Measurements from ENCODE around the gene SH3D19.
"Not testable (repeated sequence)": the region's sequence is repeated elsewhere in the genome, so short reads cannot be mapped to it uniquely, and the experiment has no call there.

The SH3D19 gene

DNA sequence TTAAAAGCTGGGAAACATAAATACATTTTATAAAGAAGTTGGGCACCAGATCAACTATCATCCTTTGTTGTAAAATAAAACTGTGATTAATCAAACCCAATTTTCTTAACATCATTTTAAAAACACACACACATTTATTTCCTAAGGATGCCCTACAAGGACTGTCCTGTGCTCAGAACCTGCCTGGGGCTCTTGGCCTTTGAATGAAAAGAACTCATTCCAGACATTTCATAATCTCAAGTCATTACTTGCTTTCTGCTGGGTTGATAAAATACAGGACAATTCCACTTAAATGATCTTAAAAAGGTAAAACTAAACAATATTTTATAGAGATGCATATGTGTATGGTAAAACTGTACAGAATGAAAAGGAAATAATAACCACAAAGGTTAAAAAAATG lies 2.8 kb downstream of the SH3D19 start:
- no peak for ATAC-seq (ENCODE audit: insufficient read depth, low read depth)
- TF ChIP-seq EZH2 (IDR thresholded peaks at IDR 0.05; ENCODE audit: borderline replicate concordance, low read depth, low read length, severe bottlenecking) (no peak), CTCF (IDR thresholded peaks at IDR 0.05; ENCODE audit: borderline replicate concordance, extremely low read depth, low read length, poor library complexity, severe bottlenecking) (no peak)
- H2AFZ ChIP-seq (ENCODE audit: low read depth, low read length): no peak overlapping the region
- no peak overlapping the region for H3K9ac ChIP-seq (ENCODE audit: low read depth, low read length)
- no peaks in the 10 kb centered on the region for H3K9me3 ChIP-seq (ENCODE audit: insufficient read depth, low read length, severe bottlenecking)
- DNase-seq: no peak
- H3K27ac ChIP-seq (ENCODE audit: low read length): no peak overlapping the region
- no peaks in the 10 kb centered on the region for H3K79me2 ChIP-seq (ENCODE audit: insufficient read depth, low read length)
- H3K4me2 ChIP-seq (ENCODE audit: insufficient read depth, low read length): no peak overlapping the region
- no peaks in the 10 kb centered on the region for H3K27me3 ChIP-seq (ENCODE audit: insufficient read depth, low read length, poor library complexity)
- no peaks in the 10 kb centered on the region for H3K36me3 ChIP-seq (ENCODE audit: insufficient read depth, low read length)
- H3K4me3 ChIP-seq (ENCODE audit: low read depth in 1 of 2, low read length in 2 of 2): no peak overlapping the region
- no peaks in the 10 kb centered on the region for H4K20me1 ChIP-seq (ENCODE audit: insufficient read depth, low read length)
- no peaks in the 10 kb centered on the region for H3K4me1 ChIP-seq (ENCODE audit: insufficient read depth, low read length)

DNA sequence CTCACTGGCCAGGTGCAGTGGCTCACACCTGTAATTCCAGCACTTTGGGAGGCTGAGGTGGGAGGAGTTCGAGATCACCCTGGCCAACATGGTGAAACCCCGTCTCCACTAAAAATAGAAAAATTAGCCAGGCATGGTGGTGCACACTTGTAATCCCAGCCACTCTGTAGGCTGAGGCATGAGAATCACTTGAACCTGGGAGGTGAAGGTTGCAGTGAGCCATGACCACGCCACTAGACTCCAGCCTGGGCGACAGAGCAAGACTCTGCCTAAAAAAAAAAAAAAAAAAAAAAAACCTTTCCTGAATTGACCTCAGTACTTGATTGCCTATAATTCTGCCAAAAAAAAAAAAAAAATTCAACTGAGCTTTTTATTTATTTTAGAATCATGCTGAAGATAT lies 3.2 kb downstream of the SH3D19 start:
- H3K9me3 ChIP-seq (ENCODE audit: insufficient read depth, low read length, severe bottlenecking); H3K9ac ChIP-seq (ENCODE audit: low read depth, low read length); H3K79me2 ChIP-seq (ENCODE audit: insufficient read depth, low read length); H3K36me3 ChIP-seq (ENCODE audit: insufficient read depth, low read length); H3K27ac ChIP-seq (ENCODE audit: low read length); H2AFZ ChIP-seq (ENCODE audit: low read depth, low read length); H4K20me1 ChIP-seq (ENCODE audit: insufficient read depth, low read length); H3K4me2 ChIP-seq (ENCODE audit: insufficient read depth, low read length); ATAC-seq (ENCODE audit: insufficient read depth, low read depth); H3K4me1 ChIP-seq (ENCODE audit: insufficient read depth, low read length); DNase-seq; H3K4me3 ChIP-seq (ENCODE audit: low read depth in 1 of 2, low read length in 2 of 2); H3K27me3 ChIP-seq (ENCODE audit: insufficient read depth, low read length, poor library complexity): not testable (repeated sequence)

DNA sequence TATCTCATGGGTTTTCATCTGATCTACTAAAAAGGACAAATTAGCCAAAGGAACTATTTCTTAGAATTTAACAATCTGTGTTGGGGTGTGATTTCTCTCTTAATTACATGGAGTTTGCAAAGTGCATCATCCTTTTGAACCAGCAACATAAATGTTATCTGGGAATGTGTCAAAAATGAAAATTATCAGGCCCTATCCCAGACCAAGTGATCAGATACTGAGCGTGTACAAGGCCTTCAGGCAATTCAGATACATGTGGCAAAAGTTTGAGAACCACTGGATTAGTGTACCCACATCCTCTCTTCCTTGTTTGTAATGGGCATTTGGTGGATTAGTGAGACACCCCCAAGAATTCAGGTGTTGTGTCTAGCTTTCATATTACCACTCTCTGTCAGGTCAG lies 3.8 kb downstream of the SH3D19 start:
- H3K4me3 ChIP-seq (ENCODE audit: low read depth in 1 of 2, low read length in 2 of 2): no peak overlapping the region
- TF ChIP-seq EZH2 (IDR thresholded peaks at IDR 0.05; ENCODE audit: borderline replicate concordance, low read depth, low read length, severe bottlenecking) (no peak), CTCF (IDR thresholded peaks at IDR 0.05; ENCODE audit: borderline replicate concordance, extremely low read depth, low read length, poor library complexity, severe bottlenecking) (no peak)
- no peak overlapping the region for H2AFZ ChIP-seq (ENCODE audit: low read depth, low read length)
- no peak overlapping the region for H3K27ac ChIP-seq (ENCODE audit: low read length)
- no peak for ATAC-seq (ENCODE audit: insufficient read depth, low read depth)
- H3K27me3 ChIP-seq (ENCODE audit: insufficient read depth, low read length, poor library complexity): no peaks in the 10 kb centered on the region
- no peaks in the 10 kb centered on the region for H3K4me1 ChIP-seq (ENCODE audit: insufficient read depth, low read length)
- no peaks in the 10 kb centered on the region for H3K79me2 ChIP-seq (ENCODE audit: insufficient read depth, low read length)
- no peaks in the 10 kb centered on the region for H3K9me3 ChIP-seq (ENCODE audit: insufficient read depth, low read length, severe bottlenecking)
- no peaks in the 10 kb centered on the region for H4K20me1 ChIP-seq (ENCODE audit: insufficient read depth, low read length)
- no peaks in the 10 kb centered on the region for H3K36me3 ChIP-seq (ENCODE audit: insufficient read depth, low read length)
- DNase-seq: no peak
- no peak overlapping the region for H3K4me2 ChIP-seq (ENCODE audit: insufficient read depth, low read length)
- H3K9ac ChIP-seq (ENCODE audit: low read depth, low read length): no peak overlapping the region

DNA sequence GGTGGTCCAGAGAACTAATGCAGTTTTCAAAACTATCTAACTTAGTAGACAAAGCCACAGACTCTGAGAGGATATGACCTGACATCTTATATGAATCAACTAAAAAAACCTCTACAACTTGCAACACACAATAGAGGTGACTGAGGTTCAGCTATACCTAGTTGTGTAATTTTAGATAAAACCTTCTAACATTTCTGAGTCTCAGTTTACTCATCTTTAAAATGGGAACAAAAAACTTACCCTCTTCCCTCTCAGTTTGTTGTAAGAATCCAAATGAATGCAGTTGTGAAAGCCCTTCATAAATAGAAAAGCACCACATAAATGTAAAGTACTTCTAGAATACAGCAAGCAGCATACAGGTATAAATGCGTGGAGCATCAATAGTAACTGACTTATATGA lies 5.9 kb downstream of the SH3D19 start:
- TF ChIP-seq CTCF (IDR thresholded peaks at IDR 0.05; ENCODE audit: borderline replicate concordance, extremely low read depth, low read length, poor library complexity, severe bottlenecking): no peak
- TF ChIP-seq EZH2 (IDR thresholded peaks at IDR 0.05; ENCODE audit: borderline replicate concordance, low read depth, low read length, severe bottlenecking): no peak
- Histone ChIP-seq H3K4me2 (ENCODE audit: insufficient read depth, low read length) (no peak overlapping the region), H3K4me3 (ENCODE audit: low read depth in 1 of 2, low read length in 2 of 2) (no peak overlapping the region), H3K27me3 (ENCODE audit: insufficient read depth, low read length, poor library complexity) (no peaks in the 10 kb centered on the region), H3K9me3 (ENCODE audit: insufficient read depth, low read length, severe bottlenecking) (no peaks in the 10 kb centered on the region), H4K20me1 (ENCODE audit: insufficient read depth, low read length) (no peaks in the 10 kb centered on the region), H3K79me2 (ENCODE audit: insufficient read depth, low read length) (no peaks in the 10 kb centered on the region), H3K36me3 (ENCODE audit: insufficient read depth, low read length) (no peaks in the 10 kb centered on the region), H3K4me1 (ENCODE audit: insufficient read depth, low read length) (no peaks in the 10 kb centered on the region), H2AFZ (ENCODE audit: low read depth, low read length) (no peak overlapping the region), H3K9ac (ENCODE audit: low read depth, low read length) (no peak overlapping the region), H3K27ac (ENCODE audit: low read length) (no peak overlapping the region)
- no peak for ATAC-seq (ENCODE audit: insufficient read depth, low read depth)
- DNase-seq: no peak
